ENCODE data around the gene BUB3.
"Not testable (repeated sequence)": the region's sequence is repeated elsewhere in the genome, so short reads cannot be mapped to it uniquely, and the experiment has no call there.

BUB3 gene

DNA sequence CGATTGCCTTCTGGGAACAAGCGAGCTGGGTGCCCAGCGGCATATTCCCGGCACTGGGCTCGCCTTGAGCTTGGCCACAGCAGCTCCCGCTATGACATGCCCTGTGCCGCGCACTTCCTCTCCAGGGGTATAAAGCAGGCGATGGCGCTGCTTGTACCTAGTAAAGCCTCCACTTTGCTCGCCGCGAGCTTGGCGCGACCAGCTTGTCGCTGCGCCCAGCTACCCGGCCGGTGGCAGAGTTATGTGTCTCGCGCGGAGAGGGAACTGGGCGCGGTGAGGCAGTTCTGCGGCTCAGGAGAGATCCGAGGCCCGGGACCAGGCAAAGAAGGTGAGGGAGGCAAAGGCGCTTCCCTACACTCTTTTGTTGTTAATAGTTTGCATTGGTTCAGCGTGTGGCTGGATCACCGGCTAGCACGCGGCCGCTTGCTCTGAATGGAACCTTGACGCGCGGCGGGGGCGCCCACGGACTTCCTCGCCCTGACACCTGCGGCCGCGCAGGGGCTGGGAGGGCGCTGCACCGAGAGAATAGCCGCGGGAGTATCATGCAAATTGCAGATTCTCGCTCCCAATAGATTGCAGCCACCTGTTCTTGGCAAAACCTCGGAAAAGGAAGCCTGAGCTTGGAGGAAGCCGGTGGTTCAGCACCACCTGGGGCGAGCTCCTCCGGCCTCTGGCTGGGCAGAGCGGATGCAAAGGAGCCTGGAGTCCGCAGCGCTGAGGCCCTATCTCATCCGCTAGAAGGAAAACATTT is 3.0 kb upstream of the BUB3 start:
- Histone ChIP-seq H3K4me3 (peak overlapping the region in 6 of 7 experiments; percentile 3 to 17 (median 13)), H3K27ac (no peak overlapping the region)

DNA sequence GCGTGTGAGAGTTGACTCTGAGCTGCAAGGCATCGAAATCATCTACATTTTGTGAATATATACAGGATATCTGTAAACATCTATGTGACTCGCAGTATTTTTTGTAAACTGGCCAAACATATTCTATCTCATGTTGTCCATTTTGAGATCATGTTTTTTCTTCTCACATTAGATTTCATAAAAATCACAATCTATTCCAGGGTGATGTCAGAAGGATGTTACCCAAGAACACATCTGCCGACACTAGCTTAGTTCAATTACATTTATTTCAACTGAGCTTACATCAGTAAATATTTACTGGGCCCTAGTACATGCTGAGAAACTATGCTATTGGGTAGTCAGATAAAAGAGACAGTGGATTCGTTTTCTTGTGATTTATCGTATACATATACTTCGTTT is 2.5 kb upstream of the BUB3 start:
- Histone ChIP-seq H3K27ac (no peak overlapping the region), H3K4me3 (peak overlapping the region in 1 of 7 experiments; percentile 14)

DNA sequence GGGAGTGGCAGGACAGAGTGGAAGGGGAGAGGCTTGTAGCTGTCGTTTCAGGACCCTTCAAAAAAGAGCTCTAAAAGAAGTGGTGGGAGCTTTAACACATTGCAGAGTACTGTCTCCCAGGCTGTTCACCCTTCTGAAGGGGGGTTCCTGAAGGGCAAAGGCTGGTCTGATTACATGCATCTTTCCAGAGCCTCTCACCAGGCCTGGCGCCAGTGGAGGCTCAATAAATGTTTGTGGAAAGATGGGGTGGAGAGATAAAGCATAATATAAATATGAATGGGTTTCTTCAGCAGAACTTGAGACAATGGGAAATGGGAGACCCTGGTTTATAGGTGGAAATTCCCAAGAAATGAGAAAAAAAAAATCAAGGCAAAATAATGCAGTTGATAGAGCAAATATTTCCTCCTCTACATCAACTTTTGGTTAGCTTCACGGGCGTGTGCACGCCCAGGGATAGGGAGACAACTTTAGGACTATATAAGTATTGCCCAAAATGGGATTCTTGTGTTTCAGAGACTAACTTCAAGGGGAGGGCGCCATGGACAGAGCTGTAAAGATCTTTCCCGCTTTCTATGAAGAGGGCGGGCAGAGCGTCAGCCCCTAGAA is 613 bp upstream of the BUB3 start:
- H3K4me3 ChIP-seq, result peak overlapping the region in 2 of 7 experiments; percentile 73 to 100

DNA sequence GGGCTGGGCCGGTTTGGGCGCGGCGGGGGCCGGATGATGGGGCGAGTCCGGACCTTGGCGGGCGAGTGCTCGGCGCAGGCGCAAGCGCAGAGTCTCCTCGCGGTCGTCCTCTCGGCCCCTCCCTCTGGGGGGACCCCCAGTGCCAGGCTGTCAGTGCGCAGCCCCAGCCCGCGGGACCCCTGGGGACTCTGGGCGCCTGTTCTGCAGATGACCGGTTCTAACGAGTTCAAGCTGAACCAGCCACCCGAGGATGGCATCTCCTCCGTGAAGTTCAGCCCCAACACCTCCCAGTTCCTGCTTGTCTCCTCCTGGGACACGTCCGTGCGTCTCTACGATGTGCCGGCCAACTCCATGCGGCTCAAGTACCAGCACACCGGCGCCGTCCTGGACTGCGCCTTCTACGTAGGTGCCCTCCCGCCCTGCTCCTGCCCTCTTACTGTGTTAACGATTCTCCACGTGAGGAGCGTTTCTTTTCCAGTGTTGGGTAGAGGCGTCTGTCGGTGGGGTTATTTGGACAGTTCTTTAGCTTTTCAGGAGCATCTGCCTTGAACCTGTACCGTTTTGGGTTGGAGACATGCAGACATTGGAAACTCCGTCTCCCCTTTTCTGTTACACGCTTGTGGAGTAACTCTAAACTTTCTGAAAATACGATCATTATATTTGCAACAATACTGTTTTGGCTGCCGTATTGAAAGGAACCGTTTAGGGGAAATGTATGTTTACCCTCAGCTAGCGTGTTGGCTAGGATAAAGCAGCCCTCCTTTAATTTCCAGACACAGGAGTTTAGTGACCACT is 706 bp downstream of the BUB3 start:
- peak overlapping the region; percentile 8 to 97 (median 89) for H3K27ac ChIP-seq

More for the DNA sequence above, 613 bp upstream of the BUB3 start:
- peak overlapping the region in 1 of 21 experiments; percentile 91 for H3K27ac ChIP-seq

DNA sequence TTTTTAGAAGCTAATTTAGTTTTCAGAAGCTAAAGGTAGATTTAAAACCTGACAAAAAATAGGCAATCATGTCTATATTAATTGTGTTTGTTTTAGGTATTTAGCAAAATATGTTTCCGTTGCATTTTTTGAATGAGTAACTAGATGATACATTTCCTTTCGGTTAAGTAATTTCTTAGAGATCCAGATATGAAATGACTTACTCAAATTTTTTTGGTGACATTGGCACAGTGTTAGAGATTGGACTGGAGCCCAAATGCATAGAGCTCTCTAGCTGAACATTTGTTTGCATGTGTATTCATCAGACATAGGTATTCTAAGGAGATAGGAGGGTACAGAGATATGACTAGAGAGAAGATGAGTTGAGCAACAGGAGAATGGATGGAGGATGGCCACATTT is 1.9 kb downstream of the BUB3 start:
- H3K4me3 ChIP-seq, result no peak overlapping the region
- no peak overlapping the region for H3K27ac ChIP-seq

More for the DNA sequence above, 706 bp downstream of the BUB3 start:
- peak overlapping the region; percentile 73 to 100 (median 90) for H3K4me3 ChIP-seq

DNA sequence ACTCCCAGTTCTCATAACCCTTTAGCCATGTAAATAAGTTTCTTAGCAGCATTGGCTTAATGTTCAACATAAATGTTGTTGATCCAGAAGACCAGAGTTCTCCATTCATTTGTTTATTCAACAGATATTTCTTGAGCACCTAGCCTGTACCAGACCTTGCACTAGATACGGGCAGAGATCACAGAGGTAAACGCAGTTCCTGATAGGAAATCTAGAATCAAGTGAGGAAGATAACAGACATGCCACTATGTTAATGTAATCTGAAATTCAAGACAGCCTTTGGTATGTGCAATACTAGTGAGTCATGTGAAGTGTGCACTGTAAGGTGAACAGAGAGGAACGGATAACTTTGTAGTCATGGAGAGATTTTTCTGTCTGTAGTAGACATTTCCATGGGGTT is 3.0 kb downstream of the BUB3 start:
- Histone ChIP-seq H3K4me3 (no peak overlapping the region), H3K27ac (no peak overlapping the region)

DNA sequence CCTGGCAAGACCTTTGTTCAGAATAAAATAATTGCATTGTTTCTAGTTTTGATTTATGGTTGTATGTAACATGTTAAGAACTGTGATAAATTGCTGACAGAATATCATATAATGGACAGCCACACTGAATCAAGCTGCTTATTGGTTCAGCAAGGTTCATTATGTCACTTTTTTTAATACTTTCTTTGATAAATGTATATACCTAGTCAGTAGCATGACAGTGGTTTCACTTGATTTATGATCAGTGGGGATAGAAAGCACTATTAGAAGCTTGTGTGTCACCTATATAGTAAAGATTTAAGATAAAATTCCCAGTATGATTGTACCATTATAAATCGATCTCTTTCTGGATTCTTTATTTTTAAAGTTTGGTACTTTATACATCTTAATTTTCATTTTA is 4.5 kb downstream of the BUB3 start:
- no peak overlapping the region for H3K27ac ChIP-seq

DNA sequence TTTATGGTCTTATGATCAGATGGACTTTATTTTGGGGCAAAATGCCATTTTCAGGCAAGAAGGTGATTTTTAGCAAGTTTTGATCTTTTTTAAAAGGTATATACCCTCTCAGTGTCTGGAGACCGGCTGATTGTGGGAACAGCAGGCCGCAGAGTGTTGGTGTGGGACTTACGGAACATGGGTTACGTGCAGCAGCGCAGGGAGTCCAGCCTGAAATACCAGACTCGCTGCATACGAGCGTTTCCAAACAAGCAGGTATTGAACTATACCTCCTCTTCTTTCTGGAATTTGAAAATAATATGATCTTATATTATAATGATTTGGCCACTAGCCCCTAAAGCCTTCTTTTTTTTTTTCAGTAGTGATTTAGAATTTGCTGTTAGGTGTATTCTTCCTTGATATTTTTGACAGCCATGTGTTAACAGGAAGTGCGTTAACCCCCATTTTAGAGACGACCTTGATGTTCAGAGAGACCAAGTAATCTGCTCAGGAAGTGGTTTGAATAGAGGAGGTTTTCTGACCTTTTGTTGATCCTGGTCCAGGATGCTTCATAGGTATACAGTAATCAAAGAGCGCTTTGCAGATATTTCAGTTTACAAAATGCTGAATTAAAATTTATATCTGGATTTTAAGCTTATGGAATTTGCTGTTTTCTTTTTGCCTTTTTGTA is 6.2 kb downstream of the BUB3 start:
- Histone ChIP-seq H3K4me3 (no peak overlapping the region), H3K27ac (no peak overlapping the region)

More for the DNA sequence above, 4.5 kb downstream of the BUB3 start:
- no peak overlapping the region for H3K4me3 ChIP-seq

DNA sequence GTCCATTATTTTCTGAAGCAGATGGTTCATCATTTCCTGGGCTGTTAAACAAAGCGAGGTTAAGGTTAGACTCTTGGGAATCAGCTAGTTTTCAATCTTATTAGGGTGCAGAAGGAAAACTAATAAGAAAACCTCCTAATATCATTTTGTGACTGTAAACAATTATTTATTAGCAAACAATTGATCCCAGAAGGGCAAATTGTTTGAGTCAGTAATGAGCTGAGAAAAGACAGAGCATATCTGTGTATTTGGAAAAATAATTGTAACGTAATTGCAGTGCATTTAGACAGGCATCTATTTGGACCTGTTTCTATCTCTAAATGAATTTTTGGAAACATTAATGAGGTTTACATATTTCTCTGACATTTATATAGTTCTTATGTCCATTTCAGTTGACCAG is 10.1 kb downstream of the BUB3 start:
- Histone ChIP-seq H3K27ac (no peak overlapping the region), H3K4me3 (no peak overlapping the region)

DNA sequence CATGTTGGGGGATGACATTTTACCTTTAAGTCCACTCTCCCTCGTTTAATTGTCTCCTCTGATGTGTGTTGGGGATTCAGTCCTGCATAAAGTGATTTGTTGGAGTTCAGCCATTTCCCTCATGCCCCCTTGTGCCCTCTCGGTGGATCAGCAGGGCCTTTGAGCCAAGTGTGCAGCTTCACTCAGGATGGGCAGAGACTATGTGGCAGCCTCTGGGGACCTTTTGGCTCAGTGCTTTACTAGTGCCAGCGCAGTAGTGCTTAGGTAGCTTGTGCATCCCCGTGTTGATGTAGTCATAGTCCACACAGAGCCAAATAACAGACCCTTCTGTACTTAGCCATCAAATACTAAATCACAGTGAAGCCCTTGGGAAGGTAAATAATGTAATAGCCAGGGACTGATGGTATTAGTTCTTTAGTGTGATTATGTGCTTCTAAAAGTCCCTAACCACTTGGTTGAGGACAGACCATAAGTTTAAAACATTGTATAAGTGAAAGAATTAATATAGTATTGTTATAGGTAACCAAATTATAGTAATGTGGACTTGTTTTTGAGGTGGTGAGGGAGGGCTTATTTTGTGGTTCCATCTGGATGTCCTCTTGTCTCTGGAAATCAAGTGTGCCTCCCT is 11.4 kb downstream of the BUB3 start:
- H3K4me3 ChIP-seq, result no peak overlapping the region
- H3K27ac ChIP-seq, result no peak overlapping the region

DNA sequence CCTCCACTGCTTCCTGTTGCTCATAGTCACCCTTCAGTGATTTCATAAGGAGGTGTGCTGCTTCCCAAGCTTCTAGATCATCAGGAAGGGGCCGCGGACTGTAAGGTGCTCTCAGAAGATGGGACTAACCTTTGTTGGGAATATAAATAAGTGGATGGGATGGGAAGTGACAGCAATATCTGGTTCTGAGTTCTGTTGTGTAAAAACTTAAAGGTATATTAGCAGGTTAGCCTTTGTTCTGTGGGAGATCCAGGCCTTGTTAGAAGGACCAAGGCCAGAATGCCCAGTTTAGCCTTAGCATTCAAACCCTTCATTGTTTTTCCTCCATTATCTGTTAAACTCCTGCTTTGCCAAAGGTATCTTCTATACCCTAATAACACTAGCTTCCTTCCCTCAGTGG is 12.4 kb downstream of the BUB3 start:
- no peak overlapping the region for H3K4me3 ChIP-seq
- no peak overlapping the region for H3K27ac ChIP-seq

DNA sequence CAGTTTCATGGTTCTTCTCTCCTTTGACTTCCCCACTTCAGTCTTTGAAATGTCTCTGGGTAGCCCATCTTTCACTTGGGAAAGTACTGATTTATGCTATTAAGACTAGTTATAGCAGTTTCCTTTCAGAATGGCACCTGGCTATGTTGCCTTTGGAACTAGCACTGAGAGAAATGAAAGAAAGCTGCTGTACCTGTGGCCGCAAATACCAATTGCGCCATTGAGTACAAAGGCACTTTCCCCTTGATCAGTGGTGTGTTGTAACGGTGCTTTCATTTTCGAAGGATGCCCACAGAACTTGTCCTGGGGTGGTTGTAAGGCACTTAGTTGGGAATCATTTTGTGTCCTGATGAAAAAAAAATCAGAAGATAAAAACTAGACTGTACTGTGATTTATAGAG is 16.8 kb downstream of the BUB3 start:
- Histone ChIP-seq H3K27ac (no peak overlapping the region), H3K4me3 (no peak overlapping the region)

DNA sequence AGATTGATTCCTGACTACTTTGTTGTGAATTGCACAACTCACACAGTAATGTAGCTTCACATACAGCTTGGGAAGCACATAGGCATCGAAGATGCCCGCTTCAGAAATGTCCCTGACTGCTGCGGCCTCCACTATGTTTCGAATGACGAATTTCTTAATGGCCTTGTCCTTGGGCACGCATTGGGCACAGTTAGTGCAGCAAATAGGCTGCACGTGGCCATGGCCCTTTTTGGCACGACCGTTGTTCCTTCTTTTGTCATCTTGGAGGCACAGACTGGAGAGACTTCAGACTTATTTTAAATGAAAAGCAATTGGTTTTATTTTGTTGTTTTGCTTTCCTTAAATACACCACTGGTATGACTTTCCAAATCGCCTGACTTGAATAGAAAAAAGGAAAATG is 17.4 kb downstream of the BUB3 start:
- H3K27ac ChIP-seq, H3K4me3 ChIP-seq: not testable (repeated sequence)

DNA sequence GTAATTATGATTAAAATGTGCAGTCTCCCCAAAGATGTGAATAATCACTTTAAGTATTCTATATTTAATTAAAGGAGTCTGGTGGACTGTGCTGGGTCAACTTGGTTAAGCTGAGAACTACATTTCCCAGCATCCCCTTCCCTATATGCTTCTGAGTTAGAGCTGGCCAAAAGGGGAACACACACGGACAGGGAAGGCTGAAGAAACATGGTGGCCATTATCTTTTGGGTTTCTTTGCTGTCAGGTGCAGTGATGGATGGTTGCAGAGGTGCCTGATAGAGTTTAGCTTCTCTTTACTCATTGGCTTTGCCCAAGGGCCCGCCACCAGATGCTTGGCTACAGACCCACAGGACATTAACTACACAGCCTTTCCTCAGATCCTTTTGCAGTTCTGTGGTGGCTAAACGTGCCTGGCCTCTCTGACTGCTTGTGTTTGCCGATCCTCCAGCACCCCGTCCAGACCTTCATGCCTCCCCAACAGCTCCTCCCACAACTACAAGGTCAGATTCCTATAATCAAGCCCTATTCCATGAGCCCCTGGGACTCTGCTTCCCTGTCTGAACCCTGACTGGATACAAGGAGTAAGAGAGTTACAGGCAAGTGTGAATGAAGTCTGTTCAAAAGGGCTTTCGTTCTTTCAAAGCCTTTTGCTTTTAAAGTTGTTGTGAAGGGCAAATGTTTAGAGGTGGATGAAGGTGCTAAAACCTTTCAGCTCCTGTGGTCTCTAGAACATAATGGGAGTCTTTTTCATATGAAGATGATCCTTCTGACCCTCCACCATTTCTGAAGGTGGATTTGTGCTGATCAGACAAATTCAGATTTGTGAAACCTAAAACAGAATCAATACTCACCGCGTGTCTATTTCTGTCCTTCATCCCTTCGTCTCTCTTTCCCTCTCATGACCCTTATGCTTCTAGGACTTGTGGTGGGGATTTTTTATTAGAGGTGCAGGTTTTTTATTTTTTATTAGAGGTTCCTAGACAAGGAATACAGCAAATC is 21.5 kb downstream of the BUB3 start:
- Histone ChIP-seq H3K27ac (no peak overlapping the region), H3K4me3 (no peak overlapping the region)

DNA sequence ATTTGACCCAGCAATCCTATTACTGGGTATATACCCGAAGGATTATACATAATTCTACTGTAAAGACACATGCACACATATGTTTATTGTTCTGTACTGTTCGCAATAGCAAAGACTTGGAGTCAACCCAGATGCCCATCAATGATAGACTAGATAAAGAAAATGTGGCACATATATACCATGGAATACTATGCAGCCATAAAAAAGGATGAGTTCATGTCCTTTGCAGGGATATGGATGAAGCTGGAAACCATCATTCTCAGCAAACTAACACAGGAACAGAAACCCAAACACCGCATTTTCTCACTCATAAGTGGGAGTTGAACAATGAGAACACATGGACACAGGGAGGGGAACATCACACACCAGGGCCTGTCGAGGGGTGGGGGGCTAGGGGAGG is 24.2 kb downstream of the BUB3 start:
- not testable (repeated sequence) for H3K4me3 ChIP-seq, H3K27ac ChIP-seq

DNA sequence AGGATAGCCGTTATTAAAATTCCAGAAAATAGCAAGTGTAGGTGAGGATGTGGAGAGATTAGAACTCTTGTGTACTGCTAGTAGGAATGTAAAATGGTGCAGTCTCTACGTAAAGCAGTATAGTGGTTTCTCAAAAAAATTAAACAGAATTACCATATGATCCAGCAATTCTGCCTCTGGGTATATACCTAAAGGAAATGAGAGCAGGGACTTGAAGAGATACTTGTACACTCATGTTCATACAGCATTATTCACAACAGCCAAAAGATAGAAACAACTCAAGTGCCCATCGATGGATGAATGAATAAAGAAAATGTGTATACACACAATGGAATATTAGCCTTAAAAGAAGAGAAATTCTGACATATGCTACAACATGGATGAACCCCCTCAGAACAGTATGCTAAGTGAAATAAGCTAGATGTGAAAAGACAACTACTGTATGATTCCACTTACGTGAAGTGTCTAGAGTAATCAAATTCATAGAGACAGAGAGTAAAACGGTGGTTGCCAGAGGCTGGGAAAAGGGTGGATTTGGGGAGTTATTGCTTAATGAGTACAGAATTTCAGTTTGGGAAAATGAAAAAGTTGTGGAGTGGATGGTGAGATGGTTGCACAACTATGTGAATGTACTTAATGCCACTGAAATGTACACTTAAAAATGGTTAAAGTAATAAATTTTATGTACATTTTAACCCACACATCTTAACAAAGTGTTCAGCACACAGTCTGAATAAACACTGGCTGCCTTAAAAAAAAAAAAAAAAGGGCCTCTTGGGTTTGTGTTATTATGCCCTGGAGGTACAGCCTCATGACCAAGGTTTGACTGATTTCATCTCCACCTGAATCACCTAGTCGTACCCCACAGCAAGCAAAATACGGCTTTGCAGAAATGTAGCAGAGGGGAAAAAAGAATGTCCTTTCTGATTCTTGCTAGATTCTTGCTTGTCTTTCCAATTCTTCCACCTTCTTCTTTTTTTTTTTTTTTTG is 26.2 kb downstream of the BUB3 start:
- H3K27ac ChIP-seq, result no peak overlapping the region
- H3K4me3 ChIP-seq, result no peak overlapping the region

DNA sequence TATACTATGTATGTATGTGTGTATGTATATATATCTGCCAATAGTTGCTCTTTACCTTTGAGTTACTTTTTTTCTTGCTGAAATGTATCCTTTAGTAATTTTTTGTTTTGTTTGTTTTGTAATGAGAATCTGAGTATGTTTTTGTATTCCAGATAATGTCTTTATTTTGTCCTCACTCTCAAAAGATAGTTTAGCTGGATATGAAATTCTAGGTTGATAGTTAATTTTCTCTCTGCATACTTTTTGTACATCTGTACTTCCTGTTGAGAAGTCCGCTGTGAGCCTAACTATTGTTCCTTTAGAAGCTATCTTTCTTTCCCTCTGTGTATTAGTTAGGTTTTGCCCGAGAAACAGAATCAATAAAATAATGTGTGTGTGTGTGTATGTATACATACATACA is 29.5 kb downstream of the BUB3 start:
- H3K4me3 ChIP-seq, result no peak overlapping the region
- H3K27ac ChIP-seq, result no peak overlapping the region

Data from skin epidermis (tissue), 12 donors.